ENCODE measurements around the gene GARNL3. TPM values are rescaled to one million over a fixed set of nuclear protein-coding genes. Genes with fewer than 3 reads are reported as not detected.

The GARNL3 gene
- total and polyA plus RNA-seq, 2 experiments from 2014 or later = 8.7 to 21.9 TPM

DNA sequence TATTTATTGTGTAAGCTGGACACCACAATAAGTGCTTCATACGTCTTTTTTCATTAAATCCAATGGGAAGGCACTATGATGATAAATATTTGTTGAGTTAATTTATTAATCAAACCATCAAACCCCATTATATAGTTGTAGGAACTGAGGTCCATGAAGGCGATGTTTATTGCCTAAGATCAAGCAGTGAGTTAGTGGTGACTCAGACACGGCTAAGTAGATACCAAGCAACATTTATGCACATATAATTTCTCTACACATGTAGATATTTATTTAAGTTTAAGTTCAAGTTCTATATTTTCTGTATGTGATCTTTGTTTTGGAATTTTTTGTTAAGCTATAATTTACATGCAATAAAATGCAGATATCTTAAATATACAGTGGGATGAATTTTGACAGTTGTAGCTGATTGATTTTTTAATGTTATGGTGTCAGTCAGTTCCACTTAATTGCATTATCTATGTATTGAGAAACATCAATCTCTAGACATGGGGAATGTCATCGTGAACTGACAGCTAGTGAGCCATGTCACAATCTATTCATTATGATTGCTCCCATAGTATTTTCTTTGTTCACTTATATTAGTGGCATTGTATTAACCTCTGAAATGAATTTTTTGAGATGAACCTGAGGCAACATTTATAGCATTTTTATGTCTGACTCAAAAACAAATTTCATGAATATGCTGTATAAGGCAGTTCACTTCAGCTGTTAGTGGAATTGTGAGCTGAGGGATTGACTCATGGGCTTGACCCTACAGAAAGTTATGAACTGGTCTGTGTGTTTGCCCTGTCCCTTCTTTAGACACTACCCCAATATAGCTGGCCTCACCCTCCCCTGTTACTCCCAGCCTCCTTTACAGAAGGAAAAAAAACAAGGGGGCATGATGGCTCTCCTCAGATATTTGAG lies 11.9 kb upstream of the GARNL3 start:
- no peaks in the 10 kb centered on the region for H3K9me2 ChIP-seq (ENCODE audit: insufficient read depth)
- Mint-ChIP-seq H3K4me3 (no peak overlapping the region), H3K27me3 (ENCODE audit: insufficient read depth, low read depth, poor library complexity) (peaks cover 2% of the 10 kb centered on the region), H3K4me1 (peaks cover 47% of the 10 kb centered on the region), H3K27ac (no peak overlapping the region), H3K36me3 (ENCODE audit: low read depth) (peaks cover 29% of the 10 kb centered on the region; the same call in 2 of the 3 replicates), H3K9me3 (no peaks in the 10 kb centered on the region; the same call in 2 of the 3 replicates)
- H3K79me2 ChIP-seq (replicated peaks; ENCODE audit: insufficient read depth) = peaks cover 4% of the 10 kb centered on the region; the same call in 1 of the 2 replicates
- H3K4me1 ChIP-seq (ENCODE audit: insufficient read depth) = peaks cover 48% of the 10 kb centered on the region
- DNase-seq (ENCODE audit: low spot score) = no peak
- no peak overlapping the region for H3K4me3 ChIP-seq
- no peaks in the 10 kb centered on the region for H4K20me1 ChIP-seq (replicated peaks; ENCODE audit: insufficient read depth)
- H3K4me2 ChIP-seq = peak overlapping the region; percentile 15
- peak overlapping the region; percentile 41 for H3K27ac ChIP-seq (ENCODE audit: low read depth)
- no peaks in the 10 kb centered on the region; the same call in 1 of the 2 replicates for H3F3A ChIP-seq (replicated peaks; ENCODE audit: low read depth)
- TF ChIP-seq ZNF114 (CRISPR knock-in tag; IDR thresholded peaks at IDR 0.05) = no peak
- TF ChIP-seq STAT1 (IDR thresholded peaks at IDR 0.05; ENCODE audit: unreplicated experiment) = no peak
- TF ChIP-seq EZH2phosphoT487 (IDR thresholded peaks at IDR 0.05; ENCODE audit: unreplicated experiment) = no peak
- TF ChIP-seq, protein P1, sequence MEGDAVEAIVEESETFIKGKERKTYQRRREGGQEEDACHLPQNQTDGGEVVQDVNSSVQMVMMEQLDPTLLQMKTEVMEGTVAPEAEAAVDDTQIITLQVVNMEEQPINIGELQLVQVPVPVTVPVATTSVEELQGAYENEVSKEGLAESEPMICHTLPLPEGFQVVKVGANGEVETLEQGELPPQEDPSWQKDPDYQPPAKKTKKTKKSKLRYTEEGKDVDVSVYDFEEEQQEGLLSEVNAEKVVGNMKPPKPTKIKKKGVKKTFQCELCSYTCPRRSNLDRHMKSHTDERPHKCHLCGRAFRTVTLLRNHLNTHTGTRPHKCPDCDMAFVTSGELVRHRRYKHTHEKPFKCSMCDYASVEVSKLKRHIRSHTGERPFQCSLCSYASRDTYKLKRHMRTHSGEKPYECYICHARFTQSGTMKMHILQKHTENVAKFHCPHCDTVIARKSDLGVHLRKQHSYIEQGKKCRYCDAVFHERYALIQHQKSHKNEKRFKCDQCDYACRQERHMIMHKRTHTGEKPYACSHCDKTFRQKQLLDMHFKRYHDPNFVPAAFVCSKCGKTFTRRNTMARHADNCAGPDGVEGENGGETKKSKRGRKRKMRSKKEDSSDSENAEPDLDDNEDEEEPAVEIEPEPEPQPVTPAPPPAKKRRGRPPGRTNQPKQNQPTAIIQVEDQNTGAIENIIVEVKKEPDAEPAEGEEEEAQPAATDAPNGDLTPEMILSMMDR (conservative IDR thresholded peaks at IDR 0.05; ENCODE audit: low read depth in 2 of 2) = no peak
- H3K27me3 ChIP-seq (ENCODE audit: insufficient read depth) = no peaks in the 10 kb centered on the region
- no peaks in the 10 kb centered on the region for H3K36me3 ChIP-seq (ENCODE audit: insufficient read depth)
- ATAC-seq = no peak
- H2AFZ ChIP-seq = no peak overlapping the region

DNA sequence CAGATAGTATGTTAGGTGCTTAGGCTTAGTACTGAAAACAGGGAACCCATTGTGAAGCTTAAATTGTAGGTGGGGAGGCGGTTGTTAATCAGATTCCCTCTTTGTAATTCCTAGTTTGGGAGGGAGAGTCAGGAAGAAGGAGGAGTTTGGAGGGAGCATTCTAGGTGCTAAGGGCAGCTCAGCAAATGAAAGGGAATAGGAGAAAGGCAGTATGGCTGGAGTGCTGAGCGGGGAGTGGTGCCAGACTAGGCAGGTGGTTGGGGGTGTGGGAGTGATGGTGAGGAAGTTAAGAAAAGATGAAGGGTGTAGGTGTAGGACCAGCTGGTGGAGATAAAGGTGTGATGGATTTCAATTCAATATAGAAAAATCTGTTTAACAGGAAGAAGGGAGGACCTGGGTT lies 11.1 kb upstream of the GARNL3 start:
- Histone ChIP-seq H3K4me2 (peak overlapping the region; percentile 15), H3K4me1 (ENCODE audit: insufficient read depth) (peaks cover 48% of the 10 kb centered on the region), H3K4me3 (no peak overlapping the region), H3K27ac (ENCODE audit: low read depth) (peak overlapping the region; percentile 41), H3K27me3 (ENCODE audit: insufficient read depth) (no peaks in the 10 kb centered on the region), H4K20me1 (replicated peaks; ENCODE audit: insufficient read depth) (no peaks in the 10 kb centered on the region), H3K36me3 (ENCODE audit: insufficient read depth) (0 out of 2 replicates have a peak, but pooled peaks cover 3% of the 10 kb centered on the region), H3F3A (replicated peaks; ENCODE audit: low read depth) (no peaks in the 10 kb centered on the region; the same call in 1 of the 2 replicates), H3K9me2 (ENCODE audit: insufficient read depth) (no peaks in the 10 kb centered on the region), H2AFZ (no peak overlapping the region), H3K79me2 (replicated peaks; ENCODE audit: insufficient read depth) (no peaks in the 10 kb centered on the region; the same call in 1 of the 2 replicates)
- Mint-ChIP-seq H3K9me3 (no peaks in the 10 kb centered on the region; the same call in 2 of the 3 replicates), H3K4me1 (peaks cover 47% of the 10 kb centered on the region), H3K4me3 (no peak overlapping the region), H3K36me3 (ENCODE audit: low read depth) (peaks cover 29% of the 10 kb centered on the region; the same call in 2 of the 3 replicates), H3K27ac (no peak overlapping the region; the same call in none of the 2 replicates), H3K27me3 (ENCODE audit: insufficient read depth, low read depth, poor library complexity) (peaks cover 2% of the 10 kb centered on the region)
- DNase-seq (ENCODE audit: low spot score) = peak; percentile 80
- peak; percentile 97 for ATAC-seq
- TF ChIP-seq, protein P1 (conservative IDR thresholded peaks at IDR 0.05; ENCODE audit: low read depth in 2 of 2) = no peak
- TF ChIP-seq, protein P2, sequence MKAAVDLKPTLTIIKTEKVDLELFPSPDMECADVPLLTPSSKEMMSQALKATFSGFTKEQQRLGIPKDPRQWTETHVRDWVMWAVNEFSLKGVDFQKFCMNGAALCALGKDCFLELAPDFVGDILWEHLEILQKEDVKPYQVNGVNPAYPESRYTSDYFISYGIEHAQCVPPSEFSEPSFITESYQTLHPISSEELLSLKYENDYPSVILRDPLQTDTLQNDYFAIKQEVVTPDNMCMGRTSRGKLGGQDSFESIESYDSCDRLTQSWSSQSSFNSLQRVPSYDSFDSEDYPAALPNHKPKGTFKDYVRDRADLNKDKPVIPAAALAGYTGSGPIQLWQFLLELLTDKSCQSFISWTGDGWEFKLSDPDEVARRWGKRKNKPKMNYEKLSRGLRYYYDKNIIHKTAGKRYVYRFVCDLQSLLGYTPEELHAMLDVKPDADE (IDR thresholded peaks at IDR 0.05) = no peak
- no peak for TF ChIP-seq POLR2AphosphoS5 (IDR thresholded peaks at IDR 0.05; ENCODE audit: low read depth)
- TF ChIP-seq EZH2phosphoT487 (IDR thresholded peaks at IDR 0.05; ENCODE audit: unreplicated experiment) = no peak
- no peak for TF ChIP-seq CREB1 (CRISPR knock-in tag; IDR thresholded peaks at IDR 0.05; ENCODE audit: low read depth)
- TF ChIP-seq ZNF331 (CRISPR knock-in tag; IDR thresholded peaks at IDR 0.05; ENCODE audit: low read depth) = no peak
- TF ChIP-seq, protein P3, sequence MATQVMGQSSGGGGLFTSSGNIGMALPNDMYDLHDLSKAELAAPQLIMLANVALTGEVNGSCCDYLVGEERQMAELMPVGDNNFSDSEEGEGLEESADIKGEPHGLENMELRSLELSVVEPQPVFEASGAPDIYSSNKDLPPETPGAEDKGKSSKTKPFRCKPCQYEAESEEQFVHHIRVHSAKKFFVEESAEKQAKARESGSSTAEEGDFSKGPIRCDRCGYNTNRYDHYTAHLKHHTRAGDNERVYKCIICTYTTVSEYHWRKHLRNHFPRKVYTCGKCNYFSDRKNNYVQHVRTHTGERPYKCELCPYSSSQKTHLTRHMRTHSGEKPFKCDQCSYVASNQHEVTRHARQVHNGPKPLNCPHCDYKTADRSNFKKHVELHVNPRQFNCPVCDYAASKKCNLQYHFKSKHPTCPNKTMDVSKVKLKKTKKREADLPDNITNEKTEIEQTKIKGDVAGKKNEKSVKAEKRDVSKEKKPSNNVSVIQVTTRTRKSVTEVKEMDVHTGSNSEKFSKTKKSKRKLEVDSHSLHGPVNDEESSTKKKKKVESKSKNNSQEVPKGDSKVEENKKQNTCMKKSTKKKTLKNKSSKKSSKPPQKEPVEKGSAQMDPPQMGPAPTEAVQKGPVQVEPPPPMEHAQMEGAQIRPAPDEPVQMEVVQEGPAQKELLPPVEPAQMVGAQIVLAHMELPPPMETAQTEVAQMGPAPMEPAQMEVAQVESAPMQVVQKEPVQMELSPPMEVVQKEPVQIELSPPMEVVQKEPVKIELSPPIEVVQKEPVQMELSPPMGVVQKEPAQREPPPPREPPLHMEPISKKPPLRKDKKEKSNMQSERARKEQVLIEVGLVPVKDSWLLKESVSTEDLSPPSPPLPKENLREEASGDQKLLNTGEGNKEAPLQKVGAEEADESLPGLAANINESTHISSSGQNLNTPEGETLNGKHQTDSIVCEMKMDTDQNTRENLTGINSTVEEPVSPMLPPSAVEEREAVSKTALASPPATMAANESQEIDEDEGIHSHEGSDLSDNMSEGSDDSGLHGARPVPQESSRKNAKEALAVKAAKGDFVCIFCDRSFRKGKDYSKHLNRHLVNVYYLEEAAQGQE (IDR thresholded peaks at IDR 0.05; ENCODE audit: unreplicated experiment) = no peak
- no peak for TF ChIP-seq NANOG (IDR thresholded peaks at IDR 0.05; ENCODE audit: borderline replicate concordance)
- no peak for TF ChIP-seq ZNF114 (CRISPR knock-in tag; IDR thresholded peaks at IDR 0.05)
- TF ChIP-seq STAT1 (IDR thresholded peaks at IDR 0.05; ENCODE audit: unreplicated experiment) = no peak
